Fibroblast of gingiva (primary cell): ENCODE measurements around the gene CDC25C.
"Not testable (repeated sequence)": the region's sequence is repeated elsewhere in the genome, so short reads cannot be mapped to it uniquely, and the experiment has no call there.

Experiments
- DNase-seq: peaks from one replicate; pipeline ENCODE4 v3.0.0-alpha.2; 2011; ENCODE audit warnings: low read depth

The CDC25C gene

DNA sequence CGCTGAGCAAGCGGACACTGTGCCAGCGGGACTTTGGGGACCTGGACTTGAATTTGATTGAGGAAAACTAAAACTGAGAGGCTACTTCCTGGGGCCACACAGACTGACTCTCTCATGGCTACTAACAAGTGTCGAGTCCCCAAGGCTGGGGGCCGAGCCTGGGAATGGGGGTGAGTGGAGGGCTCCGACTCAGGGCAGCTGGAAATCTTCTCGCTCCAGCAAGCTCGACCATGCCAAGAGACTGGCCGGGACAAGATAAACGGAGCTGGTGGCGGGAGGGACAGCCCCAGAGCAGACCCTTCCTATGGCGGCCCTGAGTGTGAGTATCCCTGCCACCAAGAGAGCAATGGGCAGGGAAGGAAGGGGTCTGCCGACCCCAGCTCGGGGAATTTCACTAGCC is 15.3 kb upstream of the CDC25C start:
- DNase-seq: no peak

DNA sequence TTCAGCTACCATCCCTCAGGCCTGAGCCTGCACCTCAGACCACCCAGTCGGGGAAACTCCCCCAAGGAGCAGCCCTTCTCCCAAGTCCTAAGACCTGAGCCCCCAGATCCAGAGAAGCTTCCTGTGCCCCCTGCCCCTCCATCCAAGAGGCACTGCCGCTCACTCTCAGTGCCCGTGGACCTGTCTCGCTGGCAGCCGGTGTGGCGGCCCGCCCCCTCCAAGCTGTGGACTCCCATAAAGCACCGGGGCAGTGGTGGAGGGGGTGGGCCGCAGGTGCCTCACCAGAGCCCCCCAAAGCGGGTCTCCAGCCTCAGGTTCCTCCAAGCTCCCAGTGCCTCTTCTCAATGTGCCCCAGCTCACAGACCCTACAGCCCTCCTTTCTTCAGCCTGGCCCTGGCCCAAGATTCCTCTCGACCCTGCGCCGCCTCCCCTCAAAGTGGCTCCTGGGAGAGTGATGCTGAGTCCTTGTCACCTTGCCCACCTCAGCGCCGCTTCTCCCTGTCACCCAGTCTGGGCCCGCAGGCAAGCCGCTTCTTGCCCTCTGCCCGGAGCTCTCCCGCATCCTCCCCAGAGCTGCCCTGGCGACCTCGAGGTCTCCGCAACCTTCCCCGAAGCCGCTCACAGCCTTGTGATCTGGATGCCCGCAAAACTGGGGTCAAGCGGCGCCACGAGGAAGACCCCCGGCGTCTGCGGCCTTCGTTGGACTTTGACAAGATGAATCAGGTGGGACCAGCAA is 13.5 kb upstream of the CDC25C start:
- DNase-seq: no peak

DNA sequence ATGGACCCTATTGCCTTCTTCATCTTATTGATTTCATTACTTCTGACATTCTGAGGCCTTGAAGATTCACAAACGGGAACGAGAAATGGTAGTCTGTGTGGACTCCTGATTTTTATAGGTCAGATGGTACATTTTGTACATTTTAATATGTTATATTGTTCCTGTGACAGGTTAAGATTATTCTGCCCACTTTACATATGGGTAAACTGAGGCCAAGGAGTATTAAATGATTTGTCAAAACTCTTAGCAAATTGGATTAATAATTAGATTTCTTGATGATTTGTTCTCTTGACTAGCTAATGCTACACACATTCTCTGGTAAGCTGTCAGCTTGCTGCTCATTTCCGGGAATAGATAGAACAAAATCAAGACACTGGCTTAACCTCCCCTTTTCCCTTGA is 8.4 kb upstream of the CDC25C start:
- DNase-seq: no peak

DNA sequence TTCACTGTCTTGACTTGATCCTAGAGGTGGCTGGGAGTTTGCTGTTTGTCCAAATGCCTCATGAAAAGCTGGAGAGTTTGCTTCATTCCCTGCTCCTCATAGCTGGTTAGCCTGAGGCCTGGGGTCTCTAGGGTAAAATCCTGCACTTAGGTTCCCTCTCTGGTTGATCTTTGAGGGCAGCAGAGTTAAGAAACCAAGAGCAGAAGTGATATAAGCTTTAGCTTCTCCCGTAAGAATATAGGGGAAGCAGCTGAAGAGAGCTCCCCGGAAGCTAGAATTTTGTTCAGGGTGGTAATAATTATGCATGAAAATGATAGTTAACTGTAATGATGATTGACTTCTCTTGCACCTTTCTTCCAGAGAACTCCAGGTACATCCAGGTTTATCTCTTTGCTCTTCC is 7.9 kb upstream of the CDC25C start:
- no peak for DNase-seq

DNA sequence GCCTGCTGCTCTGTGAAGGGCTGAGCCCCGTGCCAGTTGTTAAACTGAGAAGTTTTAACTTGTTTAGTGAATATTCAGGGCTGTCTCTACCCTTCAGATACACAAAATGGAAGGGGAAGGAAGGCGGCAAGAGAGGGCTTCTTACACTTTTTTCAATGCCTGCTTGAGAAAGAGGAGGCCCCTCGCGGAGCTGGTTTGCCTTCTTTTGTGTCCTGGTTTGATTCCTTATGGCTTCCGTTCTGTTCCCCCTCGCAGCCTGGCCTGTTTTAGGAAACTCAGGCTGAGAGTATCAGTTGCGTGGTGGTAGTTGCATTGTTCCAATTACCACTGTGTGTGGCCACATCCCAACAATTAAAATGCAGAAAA is 7.5 kb upstream of the CDC25C start:
- peak; percentile 23 for DNase-seq

DNA sequence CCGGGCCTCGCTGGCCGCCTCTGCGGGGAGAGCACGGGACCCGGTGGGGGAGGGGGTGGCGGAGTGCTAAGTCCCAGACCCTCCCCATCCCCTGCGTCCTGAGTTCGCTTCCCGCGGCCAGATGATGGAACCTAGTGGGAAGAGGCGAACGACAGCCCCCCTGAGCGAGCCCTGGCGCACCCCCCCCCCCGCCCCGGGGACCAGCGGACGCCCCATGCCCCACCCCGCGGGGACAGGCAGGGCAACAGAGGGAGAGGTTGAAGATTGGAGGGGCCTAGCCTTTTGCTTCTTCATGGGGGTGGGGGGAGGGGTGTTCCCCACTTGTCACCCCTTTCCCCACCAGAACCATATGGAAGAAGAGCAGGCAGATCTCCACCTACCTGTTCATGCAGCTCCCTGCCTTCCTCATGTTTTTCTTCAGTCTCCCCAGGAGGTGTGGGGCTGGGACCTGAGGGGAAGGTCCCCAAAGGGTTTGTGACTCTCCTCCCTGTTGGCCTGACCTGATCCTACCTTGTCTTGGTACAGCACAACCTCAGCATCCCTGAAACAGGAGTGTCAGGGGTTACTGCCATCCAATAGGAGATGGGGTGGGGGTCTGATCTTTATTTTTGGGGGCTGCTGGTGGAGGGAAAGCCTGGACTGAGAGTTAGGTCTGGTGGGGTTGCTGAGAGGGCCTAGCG is 6.9 kb upstream of the CDC25C start:
- DNase-seq: no peak

DNA sequence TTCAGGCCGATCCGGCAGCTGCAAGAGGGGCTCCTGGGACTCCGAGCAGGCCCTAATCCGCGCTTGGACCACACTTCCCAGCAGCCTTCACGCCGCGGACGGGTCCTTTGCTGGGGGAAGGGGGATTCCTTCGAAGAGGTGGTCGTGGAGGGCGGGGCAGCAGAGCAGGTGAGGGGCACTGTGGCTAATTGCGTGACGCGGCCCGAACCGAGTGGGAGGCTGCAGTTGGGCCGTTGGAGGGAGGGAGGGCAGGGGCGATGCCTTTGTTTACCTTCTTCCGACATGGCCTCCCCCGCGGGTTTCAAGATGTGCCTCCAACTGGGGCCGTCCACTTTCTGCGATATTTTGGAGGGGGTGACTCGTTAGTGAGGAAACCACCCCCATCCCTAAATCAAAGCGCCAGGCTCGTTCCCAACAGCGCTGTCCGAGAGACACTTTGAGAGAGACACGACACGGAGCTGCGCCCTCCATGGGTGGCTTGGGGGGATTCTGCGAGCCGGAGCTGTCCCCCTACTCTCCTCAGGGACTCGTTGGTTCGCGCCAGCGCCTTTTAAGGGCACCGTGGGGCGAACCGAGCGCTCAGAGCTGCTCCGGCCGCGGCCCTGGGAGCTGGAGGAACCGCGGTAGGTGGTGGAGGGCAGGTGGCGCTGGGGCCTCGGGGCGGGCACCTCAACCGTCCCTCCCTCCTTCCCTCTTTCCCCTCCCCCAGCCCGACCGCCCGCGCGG is 6.2 kb upstream of the CDC25C start, which contains the start of gene FAM53C:
Gene FAM53C (plus strand): TSS at position 582 of the 726 bp plus-strand sequence. CDS start 3,070 bp downstream, outside the sequence.
- DNase-seq: peak; percentile 92

DNA sequence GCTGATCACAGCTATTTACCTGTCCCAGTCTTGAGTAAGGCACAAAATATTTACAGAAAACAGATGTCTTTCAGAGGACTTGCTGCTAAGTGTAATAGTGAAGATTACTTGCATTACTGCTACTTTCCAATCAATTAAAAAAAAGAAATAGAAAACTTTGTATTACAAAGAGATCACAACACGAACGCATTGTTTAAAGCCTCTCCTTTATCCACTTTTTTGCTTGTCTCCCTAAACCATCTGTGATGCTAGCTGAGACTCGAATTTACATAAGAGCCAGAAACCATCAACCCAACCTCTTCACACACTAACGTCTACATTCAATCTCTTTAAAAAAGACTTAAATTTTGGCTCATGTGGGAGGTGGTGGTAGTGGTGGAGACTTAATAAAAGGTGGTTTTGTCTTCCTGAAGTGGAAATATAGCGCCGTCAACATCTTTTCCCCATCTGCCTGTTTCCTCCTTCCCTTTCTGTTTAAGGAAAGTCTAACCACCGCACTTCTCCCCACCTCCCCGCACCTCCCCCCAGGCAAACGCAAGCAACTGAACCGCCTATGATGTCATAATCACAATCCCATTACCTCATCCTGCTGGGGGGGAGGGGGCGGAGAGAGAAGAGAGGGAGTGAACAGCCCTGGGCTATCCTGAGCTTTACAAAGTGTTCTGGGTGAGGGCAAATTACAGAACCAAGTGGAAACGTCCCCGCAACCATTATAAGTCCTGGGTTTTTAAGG is 5.5 kb upstream of the CDC25C start:
- DNase-seq: peak; percentile 81

DNA sequence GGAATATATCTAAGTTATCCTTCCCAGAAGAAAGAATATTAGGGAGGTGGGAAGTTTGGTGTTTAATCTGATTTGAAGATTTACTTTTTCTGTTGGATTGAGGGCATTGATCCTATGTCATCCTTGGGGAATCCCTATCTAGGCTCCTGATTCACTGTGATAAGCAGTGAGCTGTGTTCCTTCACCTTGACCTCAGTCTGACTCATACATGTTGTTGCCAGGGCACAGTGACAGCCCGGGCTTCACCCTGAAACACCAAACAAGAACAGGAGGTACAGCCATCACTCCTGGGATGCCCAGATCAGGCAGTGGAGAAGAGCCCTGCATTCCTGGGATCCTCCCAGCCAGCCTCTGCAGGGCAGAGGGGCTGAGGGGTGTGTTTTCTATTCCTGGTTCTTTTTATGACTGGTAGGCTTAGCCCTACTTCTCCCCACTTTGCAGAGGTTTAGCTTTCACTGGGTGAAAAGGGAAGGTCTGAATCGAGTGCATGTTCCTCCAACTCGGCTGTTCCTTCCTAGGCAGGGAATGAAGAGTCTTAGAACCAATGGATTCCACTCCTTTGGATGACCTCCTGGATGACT is 3.4 kb upstream of the CDC25C start:
- no peak for DNase-seq

DNA sequence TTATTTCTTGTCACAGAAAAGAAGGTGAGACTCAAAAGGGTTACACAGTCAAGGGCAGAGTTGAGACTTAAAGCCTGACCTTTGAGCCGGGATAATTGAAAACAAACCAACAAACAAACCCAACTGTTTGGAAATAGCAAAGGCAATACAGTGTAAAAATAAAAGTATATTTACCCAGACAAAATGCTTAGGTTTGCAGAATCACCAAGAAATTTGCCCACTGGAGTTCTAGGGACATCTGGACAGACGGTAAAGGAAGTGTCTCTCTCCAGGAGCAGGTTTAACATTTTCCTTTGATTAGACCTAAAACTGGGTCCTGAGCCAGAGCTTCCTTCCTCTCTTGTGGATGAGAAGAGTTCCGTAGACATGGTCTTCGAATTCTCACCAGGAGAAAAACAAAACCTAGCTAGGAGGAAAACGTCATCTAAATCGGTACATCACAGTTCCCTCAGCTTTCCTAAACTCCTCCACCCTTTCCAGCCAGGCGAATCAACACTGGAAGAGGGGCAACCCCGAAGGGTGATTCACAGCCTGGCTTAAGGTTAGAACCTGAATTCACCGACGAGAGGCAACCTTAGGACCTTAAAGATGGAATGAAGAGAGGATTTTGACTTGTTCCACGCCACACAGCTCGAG is 673 bp downstream of the CDC25C start:
- no peak for DNase-seq

DNA sequence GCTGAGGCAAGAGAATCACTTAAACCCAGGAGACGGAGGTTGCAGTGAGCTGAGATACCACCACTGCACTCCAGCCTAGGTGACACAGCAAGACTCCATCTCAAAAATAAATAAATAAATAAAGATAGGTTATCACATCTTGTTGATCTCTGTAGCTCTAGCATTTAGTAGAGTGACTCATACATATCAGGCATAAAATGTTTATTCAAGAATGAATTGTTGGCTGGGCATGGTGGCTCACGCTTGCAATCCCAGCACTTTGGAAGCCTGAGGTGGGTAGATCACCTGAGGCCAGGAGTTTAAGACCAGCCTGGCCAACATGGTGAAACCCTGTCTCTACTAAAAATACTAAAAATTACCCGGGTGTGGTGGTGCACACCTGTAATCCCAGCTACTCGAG is 13.4 kb downstream of the CDC25C start:
- DNase-seq: not testable (repeated sequence)

DNA sequence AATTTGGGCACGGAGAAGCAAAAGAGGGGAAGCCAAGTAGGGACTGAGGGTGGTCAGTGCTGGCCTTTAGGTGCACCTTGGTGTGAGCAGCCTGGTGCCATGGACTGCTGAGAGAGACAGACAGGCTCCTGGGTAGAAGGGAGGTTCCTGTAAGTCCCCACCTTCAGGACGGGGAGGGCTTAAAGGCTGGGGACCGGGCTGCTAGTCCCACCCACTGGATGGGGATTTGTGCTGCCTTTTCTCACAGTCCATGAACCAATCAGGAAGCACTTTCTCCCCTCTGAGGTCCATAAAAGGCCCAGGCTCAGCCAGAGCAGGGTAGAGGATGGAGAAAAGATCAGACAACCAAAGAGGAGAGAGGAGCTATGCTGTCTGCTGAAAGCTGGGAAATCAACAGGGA is 15.2 kb downstream of the CDC25C start:
- no peak for DNase-seq

DNA sequence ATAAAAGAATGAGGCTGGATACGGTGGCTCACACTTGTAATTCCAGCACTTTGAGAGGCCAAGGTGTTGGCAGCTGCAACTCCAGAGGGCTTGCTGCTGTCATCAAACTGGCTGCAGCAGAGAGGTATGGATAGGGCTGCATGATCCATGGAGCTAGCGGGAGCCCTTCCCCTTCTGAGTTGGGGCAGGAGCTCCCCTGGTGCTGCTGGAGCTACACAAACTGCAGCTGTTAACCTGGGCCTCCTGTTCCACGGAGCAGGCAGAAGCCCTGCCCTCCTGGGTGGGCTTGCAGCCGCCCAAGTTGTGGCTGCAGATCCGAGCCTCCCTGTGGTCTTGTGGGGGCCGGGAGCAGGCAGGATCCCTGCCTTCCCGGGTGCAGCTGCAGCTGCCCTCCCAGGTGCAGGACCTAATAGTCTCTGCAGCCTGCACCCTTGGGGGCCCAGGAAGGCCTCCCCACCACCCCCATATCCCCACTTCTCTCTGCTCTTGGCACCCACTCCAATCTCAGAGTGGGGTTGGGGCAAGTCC is 15.8 kb downstream of the CDC25C start:
- no peak for DNase-seq

DNA sequence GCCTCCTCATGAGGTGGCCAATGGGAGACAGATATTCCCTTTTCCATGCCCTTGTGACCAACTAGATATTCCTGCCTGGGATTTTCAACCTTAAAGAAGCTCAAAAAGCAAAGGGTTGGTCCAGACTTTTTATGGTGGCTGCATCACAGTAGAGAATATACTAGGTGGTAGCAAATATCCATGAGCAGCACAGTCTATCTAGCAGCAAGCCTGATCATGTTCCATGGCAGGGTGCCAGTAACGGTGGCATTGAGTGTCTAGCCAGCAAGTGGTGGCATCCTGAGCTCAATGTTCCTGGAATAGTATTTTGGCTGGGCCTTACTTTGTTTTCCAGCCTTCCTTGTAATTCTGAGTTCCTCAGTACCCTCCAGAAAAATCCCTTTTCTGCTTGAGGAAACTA is 25.8 kb downstream of the CDC25C start:
- no peak for DNase-seq

DNA sequence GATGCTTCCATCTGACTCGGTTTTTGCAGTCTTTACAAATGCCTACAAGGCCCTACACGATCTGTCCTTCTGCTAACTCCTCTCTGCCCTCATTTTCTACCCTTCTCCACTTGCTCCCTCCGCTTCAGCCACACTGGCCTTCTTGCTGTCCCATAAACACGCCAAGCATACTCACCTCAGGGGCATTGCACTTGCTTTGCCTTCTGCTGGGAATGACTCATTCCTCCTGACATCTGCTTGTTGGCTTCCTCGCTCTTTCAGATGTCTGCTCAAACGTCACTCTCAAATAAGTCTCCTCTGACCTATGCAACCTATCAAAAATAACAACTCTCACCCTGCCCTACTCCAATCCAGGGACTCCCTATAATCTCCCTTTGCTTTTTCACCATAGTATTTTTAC is 28.2 kb downstream of the CDC25C start:
- DNase-seq: no peak

DNA sequence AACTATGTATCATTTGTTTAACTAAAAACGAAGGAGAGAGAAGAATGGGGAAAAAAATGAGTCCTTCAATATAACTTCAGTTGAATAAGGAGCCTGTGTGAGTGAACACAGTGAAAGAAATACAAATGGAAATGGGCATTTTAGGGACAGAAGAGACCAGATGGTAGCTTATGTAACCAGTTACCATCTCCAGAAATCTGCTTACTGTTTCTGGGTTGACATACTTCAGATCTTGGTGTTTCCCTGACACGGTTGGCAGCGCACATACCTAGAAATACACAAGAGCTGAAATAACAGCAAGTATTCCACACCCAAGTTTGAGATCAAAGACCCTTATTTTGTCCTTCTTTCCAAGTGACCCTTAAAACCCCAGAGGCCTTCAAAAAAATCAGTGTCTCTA is 42.3 kb downstream of the CDC25C start:
- DNase-seq: no peak

DNA sequence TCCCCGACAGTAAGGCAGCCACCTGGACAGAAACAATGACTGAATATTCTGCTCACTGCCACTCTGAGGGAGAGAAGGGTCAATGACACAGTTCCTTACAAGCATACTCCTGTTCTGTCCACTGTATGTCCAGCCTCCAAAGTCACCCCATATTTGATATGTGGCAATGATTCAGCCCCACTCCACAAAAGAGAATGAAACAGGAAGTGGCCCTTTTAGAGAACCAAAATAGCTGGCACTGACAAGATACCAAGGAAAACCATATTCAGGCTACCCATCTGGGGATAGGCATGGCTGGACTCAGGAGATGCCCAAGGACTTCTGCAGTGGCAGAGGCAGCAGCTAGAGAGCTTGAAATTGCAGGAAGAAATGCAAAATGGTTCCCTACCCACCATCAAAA is 44.4 kb downstream of the CDC25C start:
- DNase-seq: no peak

DNA sequence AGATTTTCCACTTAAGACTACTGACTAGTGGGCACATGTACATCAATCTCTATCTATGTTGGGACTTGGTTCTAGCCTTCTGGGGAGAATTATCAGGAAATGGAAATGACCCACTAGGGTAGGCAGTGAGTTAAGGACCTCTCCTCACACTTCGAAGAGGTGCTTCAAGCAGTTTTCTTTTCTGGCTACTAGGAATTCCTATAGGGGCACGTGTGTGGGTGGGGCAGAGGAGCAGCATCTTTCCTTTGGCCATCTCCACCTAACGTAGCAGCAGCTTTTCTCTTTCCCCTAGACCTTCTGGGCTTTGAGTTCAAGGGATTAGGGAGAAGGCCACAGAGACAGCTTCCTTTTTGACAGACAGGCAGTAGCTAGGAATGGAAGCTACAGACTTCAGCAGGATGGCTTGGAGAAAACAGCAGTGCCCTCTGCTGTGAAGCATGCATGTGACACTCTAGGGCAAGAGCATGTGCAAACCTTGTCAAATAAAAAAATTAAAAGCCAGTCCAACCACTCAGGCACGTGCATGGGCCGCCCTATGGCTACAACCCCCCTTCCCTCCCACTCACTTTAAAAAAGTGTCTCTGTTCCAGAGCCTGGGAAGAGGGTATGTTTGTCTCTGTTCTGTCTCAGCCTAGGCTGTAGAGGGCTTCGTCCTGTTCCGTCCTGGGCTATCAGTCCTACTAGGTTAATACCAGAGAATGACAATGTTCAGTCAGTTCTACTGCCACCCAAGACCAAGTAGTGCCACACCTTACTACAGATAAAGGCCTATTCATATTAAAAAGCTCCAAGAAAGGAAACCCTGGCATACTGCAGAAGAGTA is 48.5 kb downstream of the CDC25C start:
- peak; percentile 41 for DNase-seq

DNA sequence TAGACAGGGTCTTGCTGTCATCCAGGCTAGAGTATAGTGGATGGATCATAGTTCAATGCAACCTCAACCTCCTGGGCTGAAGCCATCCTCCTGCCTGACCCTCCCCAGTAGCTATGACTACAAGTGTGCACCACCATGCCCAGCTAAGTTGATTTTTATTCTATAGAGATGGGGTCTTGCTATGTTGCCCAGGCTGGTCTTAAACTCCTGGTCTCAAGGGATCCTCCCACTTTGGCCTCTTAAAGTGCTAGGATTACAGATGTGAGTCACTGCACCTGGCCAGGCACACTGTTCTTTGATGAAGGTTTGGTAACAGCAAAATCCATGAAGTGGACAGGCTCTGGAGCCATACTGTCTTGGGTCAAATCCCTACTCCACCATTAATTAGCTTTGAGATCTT is 50.7 kb downstream of the CDC25C start:
- DNase-seq: no peak

DNA sequence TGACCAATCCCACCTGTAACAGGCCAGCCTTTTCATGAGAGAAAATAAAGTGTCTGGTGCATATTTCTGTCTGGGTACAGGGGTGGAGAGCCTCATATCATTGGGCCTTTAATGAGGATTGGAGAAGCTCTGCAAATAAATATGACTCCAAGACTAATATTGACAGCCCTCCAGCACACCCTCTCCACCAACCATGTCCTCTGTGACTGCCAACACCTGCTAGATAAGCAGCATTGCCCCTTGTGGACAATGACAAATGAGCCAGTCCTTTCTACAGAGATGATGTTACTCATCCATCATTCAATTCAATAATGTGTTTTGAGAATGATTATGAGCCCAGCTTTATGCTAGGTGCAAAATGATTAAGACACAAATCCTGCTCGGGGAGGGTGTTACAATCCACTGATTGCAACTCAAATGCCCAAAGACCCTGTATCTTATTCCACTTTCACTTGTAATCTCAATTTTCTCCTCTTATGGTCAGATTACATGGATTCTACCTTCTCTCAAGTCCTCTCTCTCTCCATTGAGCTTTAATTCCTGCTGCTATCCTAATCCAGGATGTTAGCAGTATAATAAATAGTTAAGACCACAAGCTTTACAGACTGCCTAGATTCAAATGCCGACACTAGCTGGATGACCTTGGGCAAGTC is 55.1 kb downstream of the CDC25C start:
- DNase-seq: no peak
